SK-N-SH (cell line): Measurements from ENCODE around the gene SNRK.

Source experiments
- CHD2 ChIP-seq: fragments of 150-350 bp; IDR thresholded peaks from 2 replicates; pipeline ENCODE4 v1.6.1; 2018; ENCODE audit warnings: low read length; ENCODE audit not compliant: partially characterized antibody
- CTCF ChIP-seq: fragments of 200-600 bp; sonication (generic); IDR thresholded peaks from 2 replicates; pipeline ENCODE4 v1.6.1; 2017; ENCODE audit warnings: antibody characterized with exemption, mild to moderate bottlenecking, moderate library complexity
- EP300 ChIP-seq, 2 experiments: IDR thresholded peaks; 2 replicates each; pipeline versions ENCODE4 v1.4.0 to v1.6.1; 2012; ENCODE audit warnings: borderline replicate concordance in 1 of 2, low read depth in 1 of 2, low read length in 1 of 2
- EZH2phosphoT487 ChIP-seq: fragments of 200-600 bp; sonication (generic); IDR thresholded peaks from 2 replicates; pipeline ENCODE4 v1.6.1; 2017; ENCODE audit warnings: low read depth, mixed run types, mild to moderate bottlenecking, antibody characterized with exemption, moderate library complexity, borderline replicate concordance
- NRF1 ChIP-seq: IDR thresholded peaks from 2 replicates; pipeline ENCODE4 v1.6.1; 2012; ENCODE audit warnings: low read depth, mild to moderate bottlenecking, low read length
- POLR2AphosphoS5 ChIP-seq: IDR thresholded peaks from 2 replicates; pipeline ENCODE4 v1.6.1; 2012; ENCODE audit warnings: low read depth, low read length
- RAD21 ChIP-seq: IDR thresholded peaks from 2 replicates; pipeline ENCODE4 v1.6.1; 2012; ENCODE audit warnings: mild to moderate bottlenecking, low read length
- RCOR1 ChIP-seq: fragments of 150-350 bp; IDR thresholded peaks from 2 replicates; pipeline ENCODE4 v1.6.1; 2017; ENCODE audit warnings: antibody characterized with exemption, low read length
- REST ChIP-seq: IDR thresholded peaks from 2 replicates; pipeline ENCODE4 v1.6.1; 2012; ENCODE audit warnings: mild to moderate bottlenecking, low read depth, low read length, moderate library complexity
- RFX5 ChIP-seq: IDR thresholded peaks from 2 replicates; pipeline ENCODE4 v1.6.1; 2012; ENCODE audit warnings: mild to moderate bottlenecking, improper control_type of control experiment, low read length
- TCF12 ChIP-seq: IDR thresholded peaks from 2 replicates; pipeline ENCODE4 v1.4.0; 2012
- TEAD4 ChIP-seq: IDR thresholded peaks from 2 replicates; pipeline ENCODE4 v1.4.0; 2012; ENCODE audit warnings: mild to moderate bottlenecking, borderline replicate concordance; ENCODE audit not compliant: insufficient read depth
- USF2 ChIP-seq: fragments of 150-350 bp; IDR thresholded peaks from 2 replicates; pipeline ENCODE4 v1.6.1; 2017; ENCODE audit warnings: antibody characterized with exemption, low read length, low read depth, borderline replicate concordance
- TF ChIP-seq, protein P1 (sequence below): IDR thresholded peaks from 2 replicates; pipeline ENCODE4; 2012

DNA sequence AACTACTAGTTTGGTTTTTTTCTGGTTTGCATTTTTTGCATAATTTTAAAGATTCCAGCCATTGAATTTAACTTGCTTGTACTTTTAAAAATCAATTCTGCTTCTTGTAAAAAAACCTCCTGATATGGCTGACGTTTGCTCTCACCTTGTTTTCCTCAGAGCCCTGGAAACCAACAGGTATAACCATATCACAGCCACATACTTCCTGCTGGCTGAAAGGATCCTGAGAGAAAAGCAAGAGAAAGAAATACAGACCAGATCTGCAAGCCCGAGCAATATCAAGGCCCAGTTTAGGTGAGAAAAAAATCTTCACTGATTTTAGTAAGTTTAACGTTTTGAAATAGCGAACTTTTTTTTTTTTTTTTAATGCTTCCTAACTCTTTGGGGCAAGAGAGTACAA, 56.8 kb downstream of the SNRK start:
- TF ChIP-seq CTCF (no peak), RCOR1 (no peak), RAD21 (no peak), CHD2 (no peak), EP300 (IDR thresholded peaks at IDR 0.05; ENCODE audit: borderline replicate concordance in 1 of 2, low read depth in 1 of 2, low read length in 1 of 2) (no peak), TCF12 (no peak), REST (no peak), POLR2AphosphoS5 (no peak), USF2 (no peak), EZH2phosphoT487 (no peak), NRF1 (no peak), RFX5 (no peak), TEAD4 (no peak)
- TF ChIP-seq, protein P1, sequence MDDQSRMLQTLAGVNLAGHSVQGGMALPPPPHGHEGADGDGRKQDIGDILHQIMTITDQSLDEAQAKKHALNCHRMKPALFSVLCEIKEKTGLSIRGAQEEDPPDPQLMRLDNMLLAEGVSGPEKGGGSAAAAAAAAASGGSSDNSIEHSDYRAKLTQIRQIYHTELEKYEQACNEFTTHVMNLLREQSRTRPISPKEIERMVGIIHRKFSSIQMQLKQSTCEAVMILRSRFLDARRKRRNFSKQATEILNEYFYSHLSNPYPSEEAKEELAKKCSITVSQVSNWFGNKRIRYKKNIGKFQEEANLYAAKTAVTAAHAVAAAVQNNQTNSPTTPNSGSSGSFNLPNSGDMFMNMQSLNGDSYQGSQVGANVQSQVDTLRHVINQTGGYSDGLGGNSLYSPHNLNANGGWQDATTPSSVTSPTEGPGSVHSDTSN = no peak
